ENCODE measurements around the gene ABCB6. TPM values are rescaled to one million over a fixed set of nuclear protein-coding genes. Genes with fewer than 3 reads are reported as not detected.

Gene ABCB6
- total RNA-seq, 2 experiments from 2014 or later: 6.4 to 10.2 TPM

DNA sequence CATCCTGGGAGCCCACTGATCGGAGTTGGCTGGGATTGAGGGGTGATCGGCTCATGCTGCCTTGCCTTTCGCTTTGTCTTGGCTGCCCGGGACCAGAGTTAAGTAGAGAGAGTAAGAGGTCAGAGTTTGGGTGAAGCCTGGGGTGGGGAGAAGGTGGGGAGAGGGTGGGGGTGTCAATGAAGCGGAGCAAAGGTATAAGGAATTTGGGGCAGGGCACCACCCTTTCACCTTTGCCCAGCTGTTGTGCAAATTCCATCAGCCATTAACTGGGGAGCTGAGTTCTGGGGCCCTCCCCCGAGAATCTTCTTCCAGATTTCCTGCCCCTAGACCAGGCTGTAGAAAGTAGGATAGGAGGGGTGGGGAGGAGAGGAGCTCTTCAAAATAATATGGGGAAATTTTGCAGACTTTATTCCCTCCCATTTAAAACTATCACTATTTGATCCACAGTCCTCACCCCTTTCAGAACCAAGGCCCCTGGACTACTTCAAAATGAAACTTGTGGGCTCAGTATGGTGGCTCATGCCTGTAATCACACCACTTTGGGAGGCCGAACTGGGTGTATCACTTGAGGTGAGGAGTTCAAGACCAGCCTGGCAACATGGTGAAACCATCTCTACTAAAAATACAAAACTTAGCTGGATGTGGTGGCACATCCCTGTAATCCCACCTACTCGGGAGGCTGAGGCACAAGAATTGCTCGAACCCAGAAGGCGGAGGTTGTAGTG is 48.7 kb downstream of the ABCB6 start, which contains the start of gene SLC23A3:
Gene SLC23A3, minus strand, starts transcription at position 100 of the 725 bp plus-strand sequence. Its CDS starts 45 bp downstream, at position 55.
- no peak within 1 kb of the TSS for H2AFZ ChIP-seq (ENCODE audit: low read length)
- no peak within 1 kb of the TSS for H3K4me2 ChIP-seq (ENCODE audit: low read length)
- H3K36me3 ChIP-seq (ENCODE audit: insufficient read depth, low read length): peaks cover 49% of the 10 kb centered on the region
- no peaks in the 10 kb centered on the region for H3K9me2 ChIP-seq (ENCODE audit: insufficient read depth, low read length)
- intact Hi-C loops (cut with micrococcal nuclease; ENCODE audit: unreplicated experiment): no loop called here
- no TSS peak for BruUV-seq (replicated peaks)
- H4K20me1 ChIP-seq (ENCODE audit: insufficient read depth, low read length): no peaks in the 10 kb centered on the region
- POLR2A ChIA-PET: no interaction called here
- no peaks in the 10 kb centered on the region for H3K79me2 ChIP-seq (ENCODE audit: insufficient read depth, low read depth, low read length)
- CTCF ChIA-PET (ENCODE audit: unreplicated experiment): no interaction called here
- H3K4me3 ChIP-seq (ENCODE audit: low read depth, low read length, poor library complexity, severe bottlenecking): no peak within 1 kb of the TSS
- no peaks in the 10 kb centered on the region for H3K4me1 ChIP-seq (ENCODE audit: insufficient read depth, low read length, poor library complexity, severe bottlenecking)
- no peak within 1 kb of the TSS for H3K27ac ChIP-seq (ENCODE audit: low read depth, low read length, poor library complexity, severe bottlenecking)
- H3K9me3 ChIP-seq (ENCODE audit: low read length): no peaks in the 10 kb centered on the region
- no peak for TF ChIP-seq EZH2phosphoT487 (IDR thresholded peaks at IDR 0.05; ENCODE audit: borderline replicate concordance, low read depth, low read length)
- TF ChIP-seq, protein P1, sequence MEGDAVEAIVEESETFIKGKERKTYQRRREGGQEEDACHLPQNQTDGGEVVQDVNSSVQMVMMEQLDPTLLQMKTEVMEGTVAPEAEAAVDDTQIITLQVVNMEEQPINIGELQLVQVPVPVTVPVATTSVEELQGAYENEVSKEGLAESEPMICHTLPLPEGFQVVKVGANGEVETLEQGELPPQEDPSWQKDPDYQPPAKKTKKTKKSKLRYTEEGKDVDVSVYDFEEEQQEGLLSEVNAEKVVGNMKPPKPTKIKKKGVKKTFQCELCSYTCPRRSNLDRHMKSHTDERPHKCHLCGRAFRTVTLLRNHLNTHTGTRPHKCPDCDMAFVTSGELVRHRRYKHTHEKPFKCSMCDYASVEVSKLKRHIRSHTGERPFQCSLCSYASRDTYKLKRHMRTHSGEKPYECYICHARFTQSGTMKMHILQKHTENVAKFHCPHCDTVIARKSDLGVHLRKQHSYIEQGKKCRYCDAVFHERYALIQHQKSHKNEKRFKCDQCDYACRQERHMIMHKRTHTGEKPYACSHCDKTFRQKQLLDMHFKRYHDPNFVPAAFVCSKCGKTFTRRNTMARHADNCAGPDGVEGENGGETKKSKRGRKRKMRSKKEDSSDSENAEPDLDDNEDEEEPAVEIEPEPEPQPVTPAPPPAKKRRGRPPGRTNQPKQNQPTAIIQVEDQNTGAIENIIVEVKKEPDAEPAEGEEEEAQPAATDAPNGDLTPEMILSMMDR (conservative IDR thresholded peaks at IDR 0.05; ENCODE audit: low read length): no peak
- no peak for DNase-seq (ENCODE audit: low spot score)

DNA sequence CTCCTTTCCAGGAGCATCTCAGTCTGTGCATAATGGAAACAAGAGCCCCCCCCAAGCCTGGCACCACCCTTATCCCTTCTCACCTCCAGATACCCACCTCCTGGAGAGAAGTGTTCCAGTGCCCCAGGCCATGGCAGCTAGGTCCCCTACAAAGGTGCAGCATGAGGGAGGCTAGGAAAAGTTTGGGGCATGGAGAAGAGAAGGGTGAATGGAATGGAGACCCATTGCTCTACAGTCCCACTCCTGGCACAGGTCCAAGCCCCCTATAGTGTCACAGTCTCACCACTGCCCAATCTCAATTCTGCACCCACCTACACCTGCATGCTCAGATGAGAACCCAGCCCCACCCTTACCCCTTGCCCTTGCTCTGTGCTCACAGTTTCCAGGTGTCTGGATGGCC is 49.8 kb downstream of the ABCB6 start:
- DNase-seq (ENCODE audit: low spot score): no peak

DNA sequence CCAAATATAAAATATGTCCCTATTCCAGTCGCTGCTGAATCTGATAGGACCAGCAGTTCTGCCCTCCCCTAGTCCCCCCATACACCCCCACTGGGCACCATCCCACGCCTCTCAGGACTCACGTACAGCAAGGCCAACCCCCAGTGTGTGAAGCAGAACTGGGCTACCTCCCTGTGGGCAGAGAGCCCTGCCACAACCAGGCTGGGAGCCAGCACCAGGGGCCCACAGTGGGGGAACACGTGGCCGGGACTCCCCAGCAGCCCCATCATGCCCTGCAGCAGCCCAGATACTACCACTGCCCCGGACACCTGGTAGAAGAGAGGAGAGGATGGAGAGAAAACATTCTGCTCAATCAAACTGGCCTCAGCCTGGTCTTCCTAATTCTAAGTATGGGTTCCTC is 50.2 kb downstream of the ABCB6 start:
- Histone ChIP-seq H3K36me3 (ENCODE audit: insufficient read depth, low read length) (peaks cover 34% of the 10 kb centered on the region), H3K9me2 (ENCODE audit: insufficient read depth, low read length) (no peaks in the 10 kb centered on the region), H4K20me1 (ENCODE audit: insufficient read depth, low read length) (no peaks in the 10 kb centered on the region), H3K9me3 (ENCODE audit: low read length) (no peaks in the 10 kb centered on the region), H3K79me2 (ENCODE audit: insufficient read depth, low read depth, low read length) (no peaks in the 10 kb centered on the region), H3K4me3 (ENCODE audit: low read depth, low read length, poor library complexity, severe bottlenecking) (no peak overlapping the region), H3K4me1 (ENCODE audit: insufficient read depth, low read length, poor library complexity, severe bottlenecking) (no peaks in the 10 kb centered on the region), H3K27ac (ENCODE audit: low read depth, low read length, poor library complexity, severe bottlenecking) (no peak overlapping the region), H3K4me2 (ENCODE audit: low read length) (no peak overlapping the region), H2AFZ (ENCODE audit: low read length) (no peak overlapping the region)
- ChIA-PET CTCF (ENCODE audit: unreplicated experiment) (no interaction called here), POLR2A (no interaction called here)
- TF ChIP-seq, protein P1 (conservative IDR thresholded peaks at IDR 0.05; ENCODE audit: low read length): no peak
- TF ChIP-seq EZH2phosphoT487 (IDR thresholded peaks at IDR 0.05; ENCODE audit: borderline replicate concordance, low read depth, low read length): no peak
- intact Hi-C loops (cut with micrococcal nuclease; ENCODE audit: unreplicated experiment): no loop called here
- no peak for DNase-seq (ENCODE audit: low spot score)
- no TSS peak for BruUV-seq (replicated peaks)

More for the DNA sequence above, 49.8 kb downstream of the ABCB6 start:
- H3K9me2 ChIP-seq (ENCODE audit: insufficient read depth, low read length): no peaks in the 10 kb centered on the region
- no peak overlapping the region for H2AFZ ChIP-seq (ENCODE audit: low read length)
- no peaks in the 10 kb centered on the region for H3K79me2 ChIP-seq (ENCODE audit: insufficient read depth, low read depth, low read length)
- CTCF ChIA-PET (ENCODE audit: unreplicated experiment): no interaction called here
- no peaks in the 10 kb centered on the region for H4K20me1 ChIP-seq (ENCODE audit: insufficient read depth, low read length)
- intact Hi-C loops (cut with micrococcal nuclease; ENCODE audit: unreplicated experiment): no loop called here
- no peak overlapping the region for H3K4me2 ChIP-seq (ENCODE audit: low read length)
- POLR2A ChIA-PET: no interaction called here
- no peak overlapping the region for H3K27ac ChIP-seq (ENCODE audit: low read depth, low read length, poor library complexity, severe bottlenecking)
- no peak overlapping the region for H3K4me3 ChIP-seq (ENCODE audit: low read depth, low read length, poor library complexity, severe bottlenecking)
- H3K9me3 ChIP-seq (ENCODE audit: low read length): no peaks in the 10 kb centered on the region
- no peaks in the 10 kb centered on the region for H3K4me1 ChIP-seq (ENCODE audit: insufficient read depth, low read length, poor library complexity, severe bottlenecking)
- H3K36me3 ChIP-seq (ENCODE audit: insufficient read depth, low read length): peaks cover 38% of the 10 kb centered on the region
- BruUV-seq (replicated peaks): no TSS peak
- TF ChIP-seq, protein P1 (conservative IDR thresholded peaks at IDR 0.05; ENCODE audit: low read length): no peak
- TF ChIP-seq EZH2phosphoT487 (IDR thresholded peaks at IDR 0.05; ENCODE audit: borderline replicate concordance, low read depth, low read length): no peak

Data from OCI-LY7 (cell line).